ENCODE results near the gene PIP.

DNA sequence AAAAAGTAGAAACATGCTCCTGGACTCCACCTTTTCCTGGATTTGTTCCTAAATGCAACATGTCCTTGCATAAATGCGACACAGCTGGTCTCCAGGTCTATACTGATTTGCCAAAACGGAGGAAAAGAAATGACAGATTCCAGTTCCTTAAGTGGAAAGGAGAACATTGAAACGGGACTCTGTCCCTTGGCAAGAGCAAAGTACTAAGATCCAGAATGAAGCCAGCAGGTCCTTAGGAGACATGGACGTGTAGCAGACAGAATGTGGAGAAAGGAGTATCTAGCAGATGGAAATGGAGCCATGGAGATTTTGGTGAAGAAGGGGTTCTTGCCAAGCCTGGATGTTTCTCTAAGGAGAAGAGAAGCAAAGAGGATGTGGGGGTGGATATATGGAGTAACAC is 16.2 kb downstream of the PIP start:
- TF ChIP-seq CTCF (IDR thresholded peaks at IDR 0.05; ENCODE audit: control extremely low read depth in 1 of 3, insufficient read depth in 1 of 3, low read depth in 1 of 3, low read length in 3 of 3) (no peak), RAD21 (IDR thresholded peaks at IDR 0.05 in 1 of 2, conservative IDR thresholded peaks at IDR 0.05 in 1 of 2; ENCODE audit: low read depth in 2 of 2, low read length in 2 of 2) (no peak), SIRT6 (IDR thresholded peaks at IDR 0.05; ENCODE audit: low read length) (no peak), SP1 (IDR thresholded peaks at IDR 0.05; ENCODE audit: low read depth, low read length) (no peak), FOSL1 (IDR thresholded peaks at IDR 0.05; ENCODE audit: insufficient read depth, low read depth, low read length) (no peak), CREB1 (IDR thresholded peaks at IDR 0.05) (no peak), GABPA (IDR thresholded peaks at IDR 0.05; ENCODE audit: borderline replicate concordance, insufficient read depth, low read length) (no peak), PHF8 (conservative IDR thresholded peaks at IDR 0.05; ENCODE audit: low read depth, low read length) (no peak)

Measured in H1 (cell line).